BE2C (cell line): ENCODE data around the gene PRR19.

ENCODE experiments used
- DNase-seq: peaks from one replicate; pipeline ENCODE4 v3.0.0-alpha.2; 2020
- H3K27me3 ChIP-seq: fragments of 250-450 bp; sonication (Bioruptor Pico); 2 replicates; pipeline ENCODE4 v1.5.1; 2020; ENCODE audit warnings: mild to moderate bottlenecking
- H3K36me3 ChIP-seq: fragments of 250-450 bp; sonication (Bioruptor Pico); 2 replicates; pipeline ENCODE4 v1.5.1; 2020; ENCODE audit warnings: mild to moderate bottlenecking
- H3K4me1 ChIP-seq: fragments of 250-450 bp; sonication (Bioruptor Pico); 2 replicates; pipeline ENCODE4 v1.5.1; 2020
- H3K4me3 ChIP-seq: 2 replicates; pipeline ENCODE4 v1.5.1; 2011; ENCODE audit warnings: low read depth, low read length
- H3K9me3 ChIP-seq: fragments of 250-450 bp; sonication (Bioruptor Pico); 2 replicates; pipeline ENCODE4 v1.5.1; 2020
- TF ChIP-seq, protein P1 (sequence below): IDR thresholded peaks from 2 replicates; pipeline ENCODE4 v1.5.1; 2012; ENCODE audit warnings: mild to moderate bottlenecking, low read depth, low read length

PRR19 gene

GRCh38 chr19:42343344-42344110, 41.6 kb downstream of the PRR19 start:
- Histone ChIP-seq H3K4me3 (no peak overlapping the region), H3K4me1 (no peaks in the 10 kb centered on the region), H3K27me3 (no peaks in the 10 kb centered on the region), H3K9me3 (no peaks in the 10 kb centered on the region), H3K36me3 (peaks cover 14% of the 10 kb centered on the region)
- DNase-seq = no peak
- TF ChIP-seq, protein P1, sequence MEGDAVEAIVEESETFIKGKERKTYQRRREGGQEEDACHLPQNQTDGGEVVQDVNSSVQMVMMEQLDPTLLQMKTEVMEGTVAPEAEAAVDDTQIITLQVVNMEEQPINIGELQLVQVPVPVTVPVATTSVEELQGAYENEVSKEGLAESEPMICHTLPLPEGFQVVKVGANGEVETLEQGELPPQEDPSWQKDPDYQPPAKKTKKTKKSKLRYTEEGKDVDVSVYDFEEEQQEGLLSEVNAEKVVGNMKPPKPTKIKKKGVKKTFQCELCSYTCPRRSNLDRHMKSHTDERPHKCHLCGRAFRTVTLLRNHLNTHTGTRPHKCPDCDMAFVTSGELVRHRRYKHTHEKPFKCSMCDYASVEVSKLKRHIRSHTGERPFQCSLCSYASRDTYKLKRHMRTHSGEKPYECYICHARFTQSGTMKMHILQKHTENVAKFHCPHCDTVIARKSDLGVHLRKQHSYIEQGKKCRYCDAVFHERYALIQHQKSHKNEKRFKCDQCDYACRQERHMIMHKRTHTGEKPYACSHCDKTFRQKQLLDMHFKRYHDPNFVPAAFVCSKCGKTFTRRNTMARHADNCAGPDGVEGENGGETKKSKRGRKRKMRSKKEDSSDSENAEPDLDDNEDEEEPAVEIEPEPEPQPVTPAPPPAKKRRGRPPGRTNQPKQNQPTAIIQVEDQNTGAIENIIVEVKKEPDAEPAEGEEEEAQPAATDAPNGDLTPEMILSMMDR = peak; percentile 20; the same call in 1 of the 2 replicates

GRCh38 chr19:42344336-42344893, 42.5 kb downstream of the PRR19 start:
- no peak for DNase-seq
- Histone ChIP-seq H3K4me1 (no peaks in the 10 kb centered on the region), H3K4me3 (no peak overlapping the region)

GRCh38 chr19:42345191-42345812, 43.4 kb downstream of the PRR19 start:
- Histone ChIP-seq H3K36me3 (peaks cover 8% of the 10 kb centered on the region; the same call in 1 of the 2 replicates), H3K9me3 (no peaks in the 10 kb centered on the region), H3K27me3 (no peaks in the 10 kb centered on the region), H3K4me3 (no peak overlapping the region), H3K4me1 (no peaks in the 10 kb centered on the region)
- TF ChIP-seq, protein P1 = no peak
- DNase-seq = no peak

More at GRCh38 chr19:42344336-42344893, 42.5 kb downstream of the PRR19 start:
- TF ChIP-seq, protein P1 = no peak
- no peaks in the 10 kb centered on the region for H3K27me3 ChIP-seq
- no peaks in the 10 kb centered on the region for H3K9me3 ChIP-seq
- H3K36me3 ChIP-seq = peaks cover 12% of the 10 kb centered on the region

- TF ChIP-seq, protein P1 = no peak
- peaks cover 5% of the 10 kb centered on the region; the same call in 1 of the 2 replicates for H3K4me1 ChIP-seq
- no peaks in the 10 kb centered on the region for H3K9me3 ChIP-seq
- H3K27me3 ChIP-seq = no peaks in the 10 kb centered on the region
- peaks cover 16% of the 10 kb centered on the region for H3K36me3 ChIP-seq
- no peak for DNase-seq
- H3K4me3 ChIP-seq = no peak overlapping the region
Measured at GRCh38 chr19:42348211-42348610, 46.3 kb downstream of the PRR19 start.

GRCh38 chr19:42349378-42350107, 47.6 kb downstream of the PRR19 start:
- Histone ChIP-seq H3K9me3 (no peaks in the 10 kb centered on the region), H3K27me3 (no peaks in the 10 kb centered on the region), H3K36me3 (peaks cover 19% of the 10 kb centered on the region), H3K4me1 (peaks cover 5% of the 10 kb centered on the region; the same call in 1 of the 2 replicates), H3K4me3 (no peak overlapping the region)
- TF ChIP-seq, protein P1 = no peak
- no peak for DNase-seq
